SU-DHL-6 (cell line): Measurements from ENCODE around the gene STKLD1.
"Not testable (repeated sequence)": the region's sequence is repeated elsewhere in the genome, so short reads cannot be mapped to it uniquely, and the experiment has no call there.

Experiments
- CTCF ChIP-seq: fragments of 200-600 bp; sonication (generic); IDR thresholded peaks from one replicate; pipeline ENCODE4 v1.5.1; 2017; ENCODE audit warnings: antibody characterized with exemption, mild to moderate bottlenecking, low read length, moderate library complexity; ENCODE audit not compliant: insufficient read depth, poor library complexity, severe bottlenecking
- EZH2phosphoT487 ChIP-seq: fragments of 200-600 bp; sonication (generic), shearing (Covaris generic); conservative IDR thresholded peaks from 2 replicates; pipeline ENCODE4 v1.6.1; 2018; ENCODE audit warnings: mild to moderate bottlenecking, antibody characterized with exemption, low read length, moderate library complexity, mixed read lengths

GRCh38 chr9:133391449-133391848 is 15.3 kb downstream of the STKLD1 start:
- TF ChIP-seq CTCF, EZH2phosphoT487: not testable (repeated sequence)
